Activated B cell treated with CpG ODN at 0.5 μM for 24 hours (primary cell): ENCODE data around the gene ASF1A. TPM values are rescaled to one million over a fixed set of nuclear protein-coding genes. Genes with fewer than 3 reads are reported as not detected.

Source experiments
- ATAC-seq: fragments of 200-7000 bp; cut with Tn5 transposase; one replicate; pipeline ENCODE4 v1.10.0; 2021; ENCODE audit warnings: low read depth, mild to moderate bottlenecking, moderate library complexity
- CTCF ChIA-PET: fragments of 350-600 bp; sonication (Branson Sonifier 250); formaldehyde crosslinking; loops from one replicate; lab custom pipeline; 2021; ENCODE audit warnings: antibody characterized with exemption; lab: Charles Lee
- POLR2A ChIA-PET: fragments of 350-600 bp; sonication (Branson Sonifier 250); formaldehyde crosslinking; loops from one replicate; lab custom pipeline; 2021; ENCODE audit warnings: antibody characterized with exemption; lab: Charles Lee
- DNase-seq: peaks from one replicate; pipeline ENCODE4 v3.0.0; 2022
- H3K27ac Mint-ChIP-seq: one replicate; pipeline ENCODE4 v1.8.0; 2020; ENCODE audit warnings: mixed read lengths
- H3K27me3 Mint-ChIP-seq: one replicate; pipeline ENCODE4 v1.8.0; 2021; ENCODE audit warnings: mixed read lengths
- H3K36me3 Mint-ChIP-seq: one replicate; pipeline ENCODE4 v1.8.0; 2021; ENCODE audit warnings: low read depth, mixed read lengths
- H3K4me1 Mint-ChIP-seq: one replicate; pipeline ENCODE4 v1.8.0; 2021; ENCODE audit warnings: mixed read lengths
- H3K4me3 Mint-ChIP-seq: one replicate; pipeline ENCODE4 v1.8.0; 2020; ENCODE audit warnings: mild to moderate bottlenecking, mixed read lengths
- H3K9me3 Mint-ChIP-seq: one replicate; pipeline ENCODE4 v1.8.0; 2020; ENCODE audit warnings: mixed read lengths
- CTCF ChIP-seq: fragments of 200-600 bp; IDR thresholded peaks from one replicate; pipeline ENCODE4 v1.8.0; 2022; ENCODE audit warnings: antibody characterized with exemption, mild to moderate bottlenecking
- intact Hi-C: fragments of 100-400 bp; cut with micrococcal nuclease; formaldehyde crosslinking; loops from one replicate; pipeline ENCODE4 v1.15.1; 2024
- total RNA-seq: library from RNA; stranded (reverse); gene quantifications from 2 replicates; pipeline ENCODE4 v1.2.3, GENCODE V29; 2022

ASF1A gene
- total RNA-seq, 1 donor from 2014 or later, result 13.1 TPM

- ATAC-seq, result no peak
- ChIA-PET CTCF (interaction anchor here (0.6 to 2.8 kb wide), 10 partner anchors 16 to 331 kb away, joined by 3 to 13 read pairs (median 4); no protein-coding TSS in a partner anchor), POLR2A (interaction anchor here (1.3 to 2.6 kb wide), 4 partner anchors 15 to 187 kb away, joined by 3 to 13 read pairs (median 8); partner anchors contain the start of gene MCM9)
- Mint-ChIP-seq H3K9me3 (no peaks in the 10 kb centered on the region), H3K27me3 (no peaks in the 10 kb centered on the region), H3K4me3 (peak overlapping the region; percentile 64), H3K4me1 (peaks cover 59% of the 10 kb centered on the region), H3K27ac (peak overlapping the region; percentile 69), H3K36me3 (peaks cover 39% of the 10 kb centered on the region)
- no peak for TF ChIP-seq CTCF
- intact Hi-C loops, result loop anchor here (1.0 to 10.0 kb wide), 2 partner anchors 96 to 1222 kb away; partner anchors contain the start of gene NUS1
- no peak for DNase-seq
Measured at GRCh38 chr6:118896339-118897136, 2.6 kb downstream of the ASF1A start.

- H3K4me3 Mint-ChIP-seq, result no peak overlapping the region
- peaks cover 44% of the 10 kb centered on the region for H3K36me3 Mint-ChIP-seq
- H3K9me3 Mint-ChIP-seq, result no peaks in the 10 kb centered on the region
- ChIA-PET CTCF (interaction anchor here (1.2 to 2.8 kb wide), 5 partner anchors 15 to 332 kb away, joined by 3 to 13 read pairs (median 5); no protein-coding TSS in a partner anchor), POLR2A (interaction anchor here (2.6 kb wide), 1 partner anchor 37 kb away, joined by 10 read pairs; the partner anchor contains the start of gene MCM9)
- DNase-seq, result no peak
- no peaks in the 10 kb centered on the region for H3K27me3 Mint-ChIP-seq
- no peak for TF ChIP-seq CTCF
- ATAC-seq, result no peak
- H3K27ac Mint-ChIP-seq, result no peak overlapping the region
- peaks cover 51% of the 10 kb centered on the region for H3K4me1 Mint-ChIP-seq
- intact Hi-C loops, result loop anchor here (10.0 kb wide), 1 partner anchor 1223 kb away; the partner anchor contains the start of gene NUS1
Measured at GRCh38 chr6:118897386-118897785, 3.4 kb downstream of the ASF1A start.

- Mint-ChIP-seq H3K27me3 (no peaks in the 10 kb centered on the region), H3K9me3 (no peaks in the 10 kb centered on the region), H3K36me3 (peaks cover 54% of the 10 kb centered on the region), H3K4me1 (peaks cover 38% of the 10 kb centered on the region), H3K4me3 (no peak overlapping the region), H3K27ac (no peak overlapping the region)
- no peak for TF ChIP-seq CTCF
- ChIA-PET POLR2A (no interaction called here), CTCF (no interaction called here)
- ATAC-seq (no peak), DNase-seq (no peak)
- intact Hi-C loops, result loop anchor here (10.0 kb wide), 1 partner anchor 1225 kb away; the partner anchor contains the start of gene NUS1
Measured at GRCh38 chr6:118899948-118900347, 6.0 kb downstream of the ASF1A start.

GRCh38 chr6:118902726-118903125, 8.8 kb downstream of the ASF1A start:
- Mint-ChIP-seq H3K27me3 (no peaks in the 10 kb centered on the region), H3K36me3 (peaks cover 79% of the 10 kb centered on the region), H3K4me3 (no peak overlapping the region), H3K27ac (no peak overlapping the region), H3K4me1 (peaks cover 26% of the 10 kb centered on the region), H3K9me3 (no peaks in the 10 kb centered on the region)
- ChIA-PET CTCF (interaction anchor here (0.6 kb wide), 1 partner anchor 19 kb away, joined by 3 read pairs; no protein-coding TSS in a partner anchor), POLR2A (no interaction called here)
- ATAC-seq, result no peak
- intact Hi-C loops, result no loop called here
- no peak for TF ChIP-seq CTCF
- DNase-seq, result no peak

- no peaks in the 10 kb centered on the region for H3K9me3 Mint-ChIP-seq
- ChIA-PET CTCF (no interaction called here), POLR2A (no interaction called here)
- no peak for TF ChIP-seq CTCF
- H3K27me3 Mint-ChIP-seq, result no peaks in the 10 kb centered on the region
- intact Hi-C loops, result no loop called here
- peaks cover 22% of the 10 kb centered on the region for H3K4me1 Mint-ChIP-seq
- H3K27ac Mint-ChIP-seq, result no peak overlapping the region
- no peak overlapping the region for H3K4me3 Mint-ChIP-seq
- H3K36me3 Mint-ChIP-seq, result peaks cover 81% of the 10 kb centered on the region
- ATAC-seq, result no peak
- no peak for DNase-seq
Measured at GRCh38 chr6:118903138-118903537, 9.2 kb downstream of the ASF1A start.
